ENCODE measurements around the gene EPN2.
"Not testable (repeated sequence)": the region's sequence is repeated elsewhere in the genome, so short reads cannot be mapped to it uniquely, and the experiment has no call there.

Gene EPN2

GRCh38 chr17:19264681-19265080 lies 27.5 kb downstream of the EPN2 start:
- peak in 22 of 56 donors; percentile 25 to 70 (median 50) for DNase-seq

GRCh38 chr17:19265755-19266154 lies 28.6 kb downstream of the EPN2 start:
- no peak for DNase-seq

- DNase-seq, result no peak
These were observed 31.4 kb downstream of the EPN2 start for GRCh38 chr17:19268611-19269010.

GRCh38 chr17:19269106-19269505 lies 31.9 kb downstream of the EPN2 start:
- DNase-seq, result no peak

DNA sequence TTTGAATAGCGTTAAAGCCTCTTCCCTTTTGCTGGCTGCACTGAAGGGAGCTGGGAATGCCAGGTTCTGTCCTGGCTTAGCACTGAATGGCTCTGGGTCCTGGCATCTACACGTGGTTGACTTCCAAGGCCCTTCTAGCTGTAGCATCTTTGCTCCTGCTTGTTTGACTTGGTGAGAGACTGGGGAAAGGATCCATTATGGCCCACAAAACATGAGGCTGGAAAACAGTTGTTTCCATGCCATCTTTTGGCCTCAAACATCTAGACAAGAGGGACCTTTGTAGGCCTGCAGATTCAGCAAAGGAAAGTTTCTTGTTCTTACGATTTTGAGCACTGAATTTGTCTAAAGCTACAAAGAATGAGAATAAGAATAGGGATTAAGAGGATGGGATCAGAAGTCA lies 32.5 kb downstream of the EPN2 start:
- DNase-seq, result no peak

- DNase-seq, result no peak
These were observed 33.2 kb downstream of the EPN2 start for GRCh38 chr17:19270347-19270703.

DNA sequence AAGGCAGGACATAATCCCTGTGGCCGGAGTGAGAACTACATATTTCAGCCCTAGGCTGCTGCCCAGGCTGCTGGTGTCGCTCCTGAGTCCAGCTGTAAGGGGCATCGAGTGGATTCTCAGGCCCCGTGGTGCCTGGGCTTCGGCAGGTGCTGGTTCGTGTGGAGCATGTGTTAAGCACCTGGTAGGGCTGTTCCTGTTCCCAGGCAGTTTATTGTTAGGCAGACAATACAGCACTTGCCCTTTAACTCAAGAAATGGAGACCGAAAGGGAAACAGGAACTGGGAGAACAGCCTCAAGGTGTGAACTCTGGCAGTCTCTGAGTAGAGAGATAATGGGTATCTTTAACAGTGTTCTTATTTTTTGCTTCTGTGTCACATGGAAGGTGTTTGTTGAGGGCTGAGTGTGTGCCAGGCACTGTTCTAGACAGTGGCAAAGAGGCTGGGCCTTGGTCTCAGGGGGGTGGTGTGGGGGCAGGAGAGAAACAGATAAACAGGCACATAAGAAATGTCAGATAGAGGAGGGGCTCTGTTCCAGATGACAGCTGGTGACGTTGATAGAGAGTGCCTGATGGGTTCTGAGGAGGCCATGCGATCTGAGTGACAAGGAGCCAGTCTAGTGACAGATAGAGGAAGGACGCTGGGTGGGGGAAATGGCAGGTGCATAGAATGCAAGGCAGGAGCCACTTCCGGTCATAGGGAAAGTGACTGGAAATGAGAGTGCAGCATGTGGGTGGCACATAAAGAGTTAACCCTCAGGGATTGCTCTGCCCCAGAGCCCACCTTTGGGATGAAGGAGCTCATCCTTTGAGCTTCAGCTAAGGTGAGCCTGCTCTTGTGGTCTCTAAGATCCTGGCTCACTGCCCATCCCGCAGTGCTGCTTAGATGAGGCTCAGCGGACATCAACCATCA lies 33.8 kb downstream of the EPN2 start:
- DNase-seq, result no peak

DNA sequence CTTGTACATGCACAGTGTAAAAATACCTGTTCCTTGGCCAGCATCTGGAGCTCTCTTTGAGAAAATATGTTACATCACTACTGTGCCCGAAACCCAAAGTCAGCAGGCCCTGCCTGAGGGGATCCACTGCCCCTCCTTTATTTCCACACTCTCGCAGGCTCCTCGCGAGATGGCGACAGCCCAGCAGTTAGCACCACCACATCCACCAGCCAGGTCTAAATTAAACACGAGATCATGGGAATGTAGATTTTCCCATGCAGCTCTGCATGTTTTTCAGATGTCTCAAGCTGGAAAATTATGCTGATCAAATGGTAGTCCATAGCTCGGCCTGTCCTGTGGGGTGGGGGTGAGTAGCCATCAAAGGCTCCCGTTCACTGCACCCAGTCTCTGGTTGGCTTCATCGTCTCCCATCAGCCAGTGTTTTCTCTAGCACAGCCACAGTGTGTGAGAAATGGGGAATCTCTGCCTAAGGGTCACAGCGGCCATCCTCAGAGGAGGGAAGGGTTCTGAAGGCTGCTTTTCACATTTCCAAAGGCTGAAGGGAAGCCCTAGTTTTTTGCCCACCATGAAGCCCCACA lies 34.7 kb downstream of the EPN2 start:
- peak in 15 of 56 donors; percentile 21 to 66 (median 44) for DNase-seq

GRCh38 chr17:19273731-19274130 lies 36.6 kb downstream of the EPN2 start:
- DNase-seq, result no peak

DNA sequence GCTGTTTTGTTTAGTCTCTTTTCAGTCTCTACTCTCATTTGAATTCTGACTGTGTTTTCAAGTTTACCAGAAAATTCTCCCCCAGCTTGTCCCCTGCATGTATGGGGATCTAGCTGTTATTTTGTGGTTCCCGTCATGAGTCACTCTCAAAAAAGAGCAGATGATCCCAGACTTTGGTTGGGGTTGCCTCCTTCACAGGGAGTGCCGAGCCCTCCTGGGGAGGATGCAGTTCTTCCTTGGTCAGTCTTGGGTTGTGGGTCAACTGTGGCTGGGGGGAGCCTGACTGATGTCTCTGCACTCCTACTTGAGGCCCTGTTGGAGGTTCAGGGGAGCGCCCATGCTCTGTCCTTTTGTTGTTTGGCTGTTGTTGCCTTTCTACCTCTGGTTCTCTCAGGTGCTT lies 37.7 kb downstream of the EPN2 start:
- no peak for DNase-seq

DNA sequence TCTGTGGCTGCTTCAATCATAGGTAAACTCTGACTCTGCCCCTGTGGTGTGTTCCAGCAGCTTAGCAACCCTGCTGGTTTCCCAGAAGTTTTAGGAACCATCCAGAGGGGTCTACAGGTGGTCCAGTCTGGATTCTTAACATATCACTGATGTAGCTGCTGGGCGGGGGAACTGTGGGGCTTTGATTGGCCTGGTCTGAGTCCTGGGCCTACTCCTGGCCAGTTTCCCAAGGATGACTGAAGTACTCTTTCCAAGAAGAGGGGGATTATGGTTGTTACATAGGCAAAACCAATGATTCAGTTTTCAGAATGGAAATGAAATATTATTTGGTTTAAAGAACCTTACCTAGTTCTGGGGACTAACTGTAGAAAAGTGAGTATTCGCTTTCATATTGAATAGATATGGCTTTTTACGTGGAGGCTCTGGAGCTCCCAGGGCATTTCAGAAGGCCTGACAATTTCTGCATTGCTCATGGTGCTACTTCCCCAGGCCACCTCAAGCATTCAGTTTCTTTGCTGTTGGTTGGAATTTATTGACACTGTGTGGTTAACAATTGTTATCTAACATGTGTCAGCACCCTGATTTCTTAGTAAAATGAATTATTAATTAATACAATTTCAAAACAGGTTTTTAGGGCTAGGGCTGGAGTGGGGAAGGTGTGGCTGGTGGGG lies 38.4 kb downstream of the EPN2 start:
- DNase-seq, result no peak

GRCh38 chr17:19278284-19278683 lies 41.1 kb downstream of the EPN2 start:
- DNase-seq, result not testable (repeated sequence)

- no peak for DNase-seq
These were observed 41.6 kb downstream of the EPN2 start for GRCh38 chr17:19278729-19279128.

DNA sequence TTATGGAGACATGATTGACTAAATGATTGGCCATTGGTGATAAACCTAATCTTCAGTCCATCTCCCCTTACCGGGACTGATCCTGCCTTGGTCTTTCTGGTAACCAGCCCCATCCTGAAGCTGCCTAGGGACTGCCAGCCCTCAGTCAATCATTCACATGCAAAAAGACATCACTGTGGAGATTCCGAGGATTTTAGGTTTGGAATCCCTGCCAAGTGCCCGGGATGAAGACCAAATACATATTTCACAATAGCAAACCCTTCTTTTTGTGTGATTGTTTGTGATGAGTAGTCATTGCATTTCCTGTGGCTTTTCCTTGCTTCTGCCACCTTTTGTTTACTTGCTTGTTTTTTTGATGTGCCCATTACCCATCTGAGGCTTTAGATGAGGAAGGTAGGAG lies 44.0 kb downstream of the EPN2 start:
- DNase-seq, result no peak

DNA sequence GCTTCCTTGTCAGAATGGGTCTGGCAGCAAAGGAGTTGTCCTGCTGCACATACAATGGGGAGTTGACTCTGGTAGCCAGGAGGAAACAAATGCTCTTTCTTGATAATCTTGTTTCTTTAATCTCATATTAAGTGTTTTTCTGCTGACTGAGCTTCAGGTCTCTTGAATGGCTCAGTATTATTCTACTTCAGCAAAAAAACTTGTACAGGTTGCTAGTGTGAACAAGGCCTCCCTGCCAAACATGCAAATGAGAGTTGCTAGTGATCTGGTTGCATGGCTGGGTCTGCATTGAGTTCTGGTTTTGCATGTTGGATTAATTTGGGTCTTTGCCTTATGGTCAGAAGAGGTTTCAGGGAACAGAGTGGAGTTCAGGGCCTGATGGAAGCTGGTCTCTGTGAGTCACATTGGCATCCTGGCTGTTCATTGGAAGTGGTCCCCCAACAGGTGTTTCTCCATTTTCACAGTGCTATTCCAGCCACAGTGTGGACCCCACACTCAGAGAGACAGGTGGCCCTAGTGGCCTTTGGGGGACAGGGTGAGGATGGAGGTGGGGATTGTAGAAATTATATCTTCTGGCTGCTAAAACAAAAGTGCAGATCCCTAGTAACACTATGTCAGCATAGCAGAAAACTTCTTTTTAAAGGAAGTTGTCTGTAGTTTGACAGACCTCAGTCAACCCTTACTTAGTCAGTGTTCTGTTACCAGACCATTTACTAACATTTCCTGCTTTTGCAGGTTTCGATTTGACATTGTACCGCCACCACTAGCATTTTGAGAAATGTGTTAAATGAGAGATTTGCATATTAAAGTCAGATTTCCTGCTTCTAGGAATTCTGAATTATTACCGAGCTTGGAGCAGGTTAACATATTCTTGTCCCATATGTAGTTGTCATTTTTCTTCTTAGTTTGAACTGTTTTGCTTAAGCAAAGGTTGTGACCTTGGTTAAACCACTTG lies 47.1 kb downstream of the EPN2 start:
- DNase-seq, result no peak

DNA sequence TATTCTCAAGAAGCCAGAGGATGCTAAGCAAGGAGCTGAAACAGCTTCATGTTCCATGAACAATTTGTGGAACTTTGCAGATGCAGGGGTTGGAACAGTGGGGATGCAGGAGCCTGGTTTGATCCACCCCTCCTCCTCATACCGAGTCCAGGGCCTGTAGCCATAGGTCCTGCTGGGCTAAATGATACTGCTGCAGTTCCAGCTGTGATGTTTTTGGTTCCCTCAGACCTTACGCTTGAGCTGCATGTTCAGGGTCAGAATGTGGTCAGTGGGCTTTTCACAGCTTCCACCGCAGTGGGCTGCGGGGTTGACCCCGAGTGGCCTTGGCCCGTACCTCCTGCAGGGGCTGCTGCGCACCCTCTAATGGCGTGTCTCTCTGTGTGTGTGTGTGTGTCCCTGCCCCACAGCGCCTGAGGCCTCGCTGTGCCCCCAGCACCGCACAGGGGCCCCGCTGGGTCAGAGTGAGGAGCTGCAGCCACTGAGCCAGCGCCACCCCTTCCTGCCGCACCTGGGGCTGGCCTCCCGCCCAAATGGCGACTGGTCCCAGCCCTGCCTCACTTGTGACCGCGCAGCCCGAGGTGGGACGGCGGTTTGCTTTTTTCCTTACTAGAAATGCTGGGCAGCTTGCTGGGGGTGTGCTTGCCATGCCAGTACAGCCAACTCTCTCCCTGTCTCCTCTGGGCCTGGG lies 48.2 kb downstream of the EPN2 start:
- peak in 1 of 56 donors; percentile 40 for DNase-seq

DNA sequence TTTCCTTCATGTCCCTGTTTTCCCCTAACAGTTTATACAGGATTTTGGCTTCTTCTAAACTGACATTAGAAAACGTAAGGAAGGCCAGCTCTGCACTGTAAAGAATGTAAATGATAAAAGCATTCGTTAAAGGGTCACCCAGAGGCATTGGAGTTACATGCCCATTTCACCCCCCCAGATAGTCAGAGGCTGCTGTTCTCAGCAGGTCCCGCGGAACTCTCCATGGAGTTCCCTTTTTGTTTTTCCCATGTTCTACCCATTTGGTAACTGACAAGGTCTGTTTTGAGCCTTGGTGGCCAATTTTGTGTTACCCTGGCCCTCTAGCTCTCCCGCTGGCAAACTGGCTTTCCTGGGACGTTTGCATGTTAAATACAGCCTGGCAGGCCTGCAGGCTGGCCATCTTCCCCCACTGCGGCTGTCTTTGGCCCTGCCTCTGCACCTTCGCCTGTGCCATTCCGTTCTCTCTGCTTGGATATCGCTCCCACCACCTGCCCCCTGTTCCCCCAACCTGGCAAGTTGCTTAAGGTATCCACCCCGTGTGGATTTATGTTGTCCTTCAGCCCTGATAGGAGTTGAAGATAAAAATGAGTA lies 49.7 kb downstream of the EPN2 start:
- no peak for DNase-seq

DNA sequence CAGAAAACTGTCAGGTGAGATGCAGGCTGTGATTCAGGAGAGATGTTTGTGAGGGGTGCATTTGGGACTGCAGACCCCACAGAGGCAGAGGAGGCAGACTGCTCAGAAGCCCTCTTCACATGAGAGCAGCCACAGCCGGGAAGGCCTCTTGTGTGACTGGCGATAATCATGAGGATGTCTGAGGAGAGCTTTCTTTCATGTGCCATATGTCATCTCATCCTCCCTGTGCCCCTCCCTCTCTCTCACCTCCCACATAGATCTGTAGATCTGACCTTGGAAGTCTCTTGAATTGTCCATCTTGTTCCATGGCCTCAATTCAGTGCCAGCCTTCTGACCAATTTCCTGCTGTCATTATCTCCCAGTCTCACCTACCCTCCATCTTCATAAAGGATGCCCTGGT lies 50.5 kb downstream of the EPN2 start:
- no peak for DNase-seq

GRCh38 chr17:19288453-19288852 lies 51.3 kb downstream of the EPN2 start:
- no peak for DNase-seq

DNA sequence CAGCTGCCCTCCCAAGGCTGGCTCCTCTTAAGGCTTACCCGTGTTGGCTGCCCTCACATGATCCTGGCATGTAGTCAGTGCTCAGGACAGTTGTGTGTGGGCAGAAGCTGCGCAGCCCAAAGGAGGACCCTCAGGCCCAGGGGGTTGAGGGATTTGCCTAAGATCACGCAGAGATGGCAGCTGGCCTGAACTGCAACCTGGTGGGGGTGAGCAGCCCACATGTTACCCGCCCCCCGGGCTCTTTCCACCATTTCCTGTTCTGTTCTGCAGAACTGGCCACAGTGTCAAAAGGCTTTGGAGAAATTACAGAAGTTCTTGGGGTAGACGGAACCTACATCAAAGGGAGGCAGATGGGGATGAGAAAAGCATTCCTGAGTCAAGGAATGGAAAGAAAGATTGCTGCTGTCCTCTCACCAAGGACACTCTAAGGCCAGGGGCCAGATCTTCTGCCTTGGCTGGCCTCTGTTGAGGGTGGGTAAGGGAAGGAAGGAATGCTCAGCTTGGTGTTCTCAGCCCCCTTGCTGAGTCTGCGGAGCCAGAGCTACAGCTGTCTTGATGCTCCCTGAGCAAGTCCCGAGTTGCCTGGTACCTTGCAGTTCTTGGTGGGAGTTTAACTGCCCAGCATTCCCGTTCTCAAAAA lies 53.0 kb downstream of the EPN2 start:
- DNase-seq, result peak in 1 of 56 donors; percentile 40
